ENCODE measurements around the gene SAFB.
"Not testable (repeated sequence)": the region's sequence is repeated elsewhere in the genome, so short reads cannot be mapped to it uniquely, and the experiment has no call there.

SAFB gene

DNA sequence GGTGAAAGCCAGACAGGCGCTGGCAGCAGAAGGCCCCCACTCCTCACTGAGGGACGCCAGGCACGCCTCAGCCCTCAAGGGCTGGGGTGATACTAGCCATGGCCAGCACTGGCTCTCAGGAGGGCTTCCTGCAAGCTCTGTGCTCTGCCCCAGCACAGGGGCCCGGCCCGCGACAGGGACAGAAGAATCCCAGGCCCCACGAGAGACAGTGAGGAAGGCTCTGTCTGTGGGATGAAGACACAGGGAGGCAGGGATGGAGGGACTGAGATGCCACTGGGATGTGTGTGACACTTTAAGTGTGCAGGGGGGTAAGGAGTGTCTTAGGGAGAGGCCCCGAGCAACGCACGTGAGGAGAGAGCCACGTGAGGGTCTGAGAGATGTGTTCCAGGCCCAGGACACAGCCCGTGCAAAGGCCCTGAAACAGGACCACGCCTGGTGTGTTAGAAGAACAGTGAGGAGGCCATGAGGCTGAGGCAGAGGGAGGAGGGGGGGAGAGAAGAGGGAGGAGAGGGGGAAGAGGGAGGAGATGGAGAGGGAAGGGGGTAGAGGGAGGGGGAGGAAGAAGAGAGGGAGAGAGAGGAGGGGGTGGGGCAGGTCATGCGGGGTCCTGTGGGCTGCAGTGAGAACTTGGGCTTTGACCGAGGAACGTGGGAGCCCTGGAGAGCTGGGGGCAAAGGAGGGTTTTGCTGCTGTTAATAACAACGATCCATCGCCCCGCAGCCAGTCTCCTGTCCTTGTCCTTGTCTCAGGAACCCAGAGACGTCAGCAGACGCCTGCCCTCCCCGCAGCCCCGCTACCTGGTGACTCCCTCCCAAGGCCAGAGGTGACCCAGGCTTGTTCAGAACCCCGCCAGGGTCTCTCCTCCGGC lies 74.4 kb downstream of the SAFB start:
- no peak for DNase-seq (ENCODE audit: low read depth)

DNA sequence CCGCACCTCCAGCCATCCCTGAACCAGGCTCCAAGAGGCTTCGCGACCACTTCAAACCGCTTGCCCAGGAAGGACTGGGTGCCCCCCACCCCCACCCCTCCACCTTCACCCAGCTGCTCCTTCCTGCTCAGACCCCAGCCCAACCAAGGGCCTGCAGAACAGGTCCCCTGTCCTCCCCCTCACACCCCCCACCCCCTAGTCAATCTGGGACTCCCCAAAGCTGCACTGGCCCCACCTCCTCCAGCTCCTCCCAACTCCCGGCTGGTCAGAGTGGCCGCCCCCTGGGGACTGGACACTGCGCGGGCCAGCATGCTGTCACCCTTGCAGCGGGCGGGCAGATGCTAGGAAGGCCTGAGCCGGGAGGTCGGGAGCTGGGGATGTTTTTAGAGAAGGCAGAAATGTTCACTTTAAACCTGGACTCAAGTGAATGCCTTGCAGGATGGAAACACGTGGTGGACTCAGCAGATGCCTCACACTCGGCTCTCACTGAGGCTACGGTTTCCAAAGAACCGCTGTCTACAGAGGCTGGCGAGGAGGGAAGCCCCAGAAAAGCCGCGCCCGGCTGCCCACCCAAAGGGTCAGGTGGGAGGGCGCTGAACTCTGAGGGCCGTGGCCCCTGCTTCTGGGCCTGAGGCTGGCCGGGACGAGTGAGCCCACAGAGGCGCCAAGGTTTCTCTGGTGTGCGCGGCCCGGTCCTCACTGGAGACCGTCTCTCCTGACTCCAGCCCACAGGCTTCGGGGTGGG lies 75.2 kb downstream of the SAFB start:
- no peak for DNase-seq (ENCODE audit: low read depth)

DNA sequence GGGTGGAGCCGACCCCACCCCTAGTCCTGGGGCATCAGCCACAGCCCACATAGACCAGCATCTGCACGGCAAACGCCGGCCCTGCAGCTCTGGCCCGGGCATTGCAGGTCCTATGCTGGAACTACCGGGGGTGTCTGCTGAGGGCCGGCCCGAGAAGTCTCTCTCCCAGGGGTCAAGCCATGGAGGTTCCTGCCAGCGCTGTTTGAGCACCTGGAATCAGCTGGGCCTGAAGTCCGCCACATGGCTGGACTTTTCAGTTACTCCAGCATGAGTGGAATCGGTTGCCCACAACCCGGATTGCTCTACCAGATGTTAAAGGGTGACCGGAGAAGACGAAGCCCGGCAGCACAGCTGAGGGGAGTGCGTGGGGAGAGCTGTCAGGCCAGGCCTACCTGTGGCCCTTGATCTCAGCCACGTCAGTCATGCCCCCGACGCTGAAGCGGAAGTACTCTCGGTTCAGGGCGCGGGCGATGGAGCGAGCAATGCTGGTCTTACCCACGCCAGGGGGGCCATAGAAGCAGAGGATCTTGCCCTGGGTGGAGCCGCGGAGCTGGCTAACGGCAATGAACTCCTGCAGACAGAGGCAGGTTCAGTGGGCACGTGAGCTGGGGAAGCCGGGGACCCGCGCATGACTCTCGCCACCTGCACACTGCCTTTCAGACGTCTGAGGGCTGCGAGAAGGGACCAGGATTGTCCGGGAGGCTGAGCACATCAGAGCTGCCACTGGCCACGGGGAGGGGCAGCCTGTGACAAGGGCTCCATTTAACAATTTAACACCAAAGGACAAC lies 75.9 kb downstream of the SAFB start:
- DNase-seq (ENCODE audit: low read depth) = no peak

DNA sequence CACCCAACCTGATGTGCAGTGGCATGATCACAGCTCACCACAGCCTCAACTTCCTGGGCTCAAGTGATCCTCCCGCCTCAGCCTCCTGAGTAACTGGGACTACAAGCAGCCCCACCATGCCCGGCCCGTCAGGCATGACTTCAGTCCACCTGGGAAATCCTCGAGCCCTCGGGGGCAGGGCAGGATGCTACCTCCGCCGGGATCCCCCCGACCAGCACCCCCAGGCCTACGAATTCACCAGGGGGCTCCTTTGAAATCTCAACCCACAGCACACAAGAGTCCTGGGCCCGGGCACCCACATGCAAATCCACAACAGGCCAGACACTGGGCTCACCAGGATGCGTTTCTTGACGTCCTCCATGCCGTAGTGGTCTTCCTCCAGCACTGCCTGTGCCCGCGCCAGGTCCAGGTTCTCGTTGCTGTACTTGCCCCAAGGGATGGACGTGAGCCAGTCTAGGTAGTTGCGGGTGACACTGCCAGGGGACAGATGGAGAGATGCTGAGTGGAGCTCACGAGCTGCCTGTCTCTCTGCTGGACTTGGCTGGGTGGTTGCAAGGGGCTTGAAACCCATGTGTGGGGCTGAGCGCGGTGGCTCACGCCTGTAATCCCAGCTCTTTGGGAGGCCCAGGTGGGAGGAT lies 77.7 kb downstream of the SAFB start:
- DNase-seq (ENCODE audit: low read depth) = no peak

DNA sequence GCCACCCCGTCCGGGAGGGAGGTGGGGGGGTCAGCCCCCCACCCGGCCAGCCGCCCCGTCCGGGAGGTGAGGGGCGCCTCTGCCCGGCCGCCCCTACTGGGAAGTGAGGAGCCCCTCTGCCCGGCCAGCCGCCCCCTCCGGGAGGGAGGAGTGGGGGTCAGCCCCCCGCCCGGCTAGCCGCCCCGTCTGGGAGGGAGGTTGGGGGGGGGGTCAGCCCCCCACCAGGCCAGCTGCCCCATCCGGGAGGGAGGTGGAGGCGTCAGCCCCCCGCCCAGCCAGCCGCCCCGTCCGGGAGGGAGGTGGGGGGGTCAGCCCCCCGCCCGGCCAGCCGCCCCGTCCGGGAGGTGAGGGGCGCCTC lies 79.1 kb downstream of the SAFB start:
- not testable (repeated sequence) for DNase-seq (ENCODE audit: low read depth)

DNA sequence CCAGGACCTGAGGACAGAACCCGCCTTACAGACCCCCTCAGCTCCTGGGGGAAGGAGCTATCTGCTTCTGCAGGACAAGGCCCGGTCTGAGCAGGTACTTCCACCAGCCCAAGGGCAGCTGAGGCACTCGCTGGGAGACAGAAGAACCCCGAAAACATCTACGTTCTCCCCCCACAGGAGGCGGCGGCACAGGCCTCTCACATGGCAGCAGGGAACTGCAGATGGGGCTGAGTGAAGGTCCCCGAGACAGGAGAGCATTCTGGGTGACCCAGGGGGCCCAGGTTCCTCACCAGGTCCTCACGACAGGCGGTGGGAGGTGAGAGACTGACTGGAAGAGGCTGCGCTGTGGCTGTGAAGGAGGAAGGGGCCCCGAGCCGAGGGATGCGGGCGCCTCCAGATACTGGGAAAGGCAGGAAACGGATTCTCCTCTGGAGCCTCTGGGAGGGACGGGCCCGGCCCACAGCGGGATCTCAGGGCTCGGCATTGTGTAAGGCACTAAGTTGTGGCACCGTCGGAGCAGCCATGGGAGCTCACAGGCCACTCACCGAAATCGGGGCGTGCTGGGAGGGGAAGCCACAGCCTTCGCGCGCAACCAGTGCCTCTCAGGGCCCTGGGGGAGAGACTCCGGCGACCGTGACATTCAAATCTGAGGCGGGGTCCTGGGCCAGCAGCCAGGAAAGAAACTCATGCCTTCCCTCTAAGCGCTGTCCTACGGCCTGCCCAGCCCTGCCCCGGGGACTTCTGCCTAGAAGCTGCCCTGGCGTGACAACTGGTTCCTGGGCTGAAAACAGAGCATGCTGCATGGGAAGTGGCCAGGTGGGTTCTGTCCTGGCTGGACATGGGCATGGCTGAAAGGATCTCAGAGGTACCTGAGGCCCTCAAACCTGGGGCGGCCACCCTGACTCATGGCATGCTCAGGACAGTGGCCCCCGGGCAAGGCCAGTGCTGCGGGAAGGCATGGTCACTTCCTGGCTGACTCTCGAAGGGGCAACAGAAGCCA lies 81.2 kb downstream of the SAFB start:
- no peak for DNase-seq (ENCODE audit: low read depth)

DNA sequence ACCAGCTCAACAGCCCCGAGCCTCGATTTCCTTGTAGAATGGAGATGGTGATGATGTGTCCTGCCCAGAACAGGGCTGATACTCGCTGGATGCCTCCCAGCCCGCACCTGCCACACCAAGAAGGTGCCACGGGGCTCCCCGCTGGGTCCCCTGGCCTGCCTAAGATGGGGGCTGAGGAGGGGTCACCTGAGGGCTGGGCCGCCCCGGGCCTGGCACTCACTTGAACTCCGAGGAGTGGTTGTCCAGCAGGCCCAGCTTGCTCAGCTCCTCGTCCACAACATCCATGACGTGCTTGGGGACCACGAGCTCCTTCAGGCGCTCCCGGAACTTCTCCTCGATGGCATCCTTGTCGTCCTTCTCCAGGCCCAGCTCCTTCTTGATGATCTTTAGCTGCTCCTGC lies 82.7 kb downstream of the SAFB start:
- no peak for DNase-seq (ENCODE audit: low read depth)

DNA sequence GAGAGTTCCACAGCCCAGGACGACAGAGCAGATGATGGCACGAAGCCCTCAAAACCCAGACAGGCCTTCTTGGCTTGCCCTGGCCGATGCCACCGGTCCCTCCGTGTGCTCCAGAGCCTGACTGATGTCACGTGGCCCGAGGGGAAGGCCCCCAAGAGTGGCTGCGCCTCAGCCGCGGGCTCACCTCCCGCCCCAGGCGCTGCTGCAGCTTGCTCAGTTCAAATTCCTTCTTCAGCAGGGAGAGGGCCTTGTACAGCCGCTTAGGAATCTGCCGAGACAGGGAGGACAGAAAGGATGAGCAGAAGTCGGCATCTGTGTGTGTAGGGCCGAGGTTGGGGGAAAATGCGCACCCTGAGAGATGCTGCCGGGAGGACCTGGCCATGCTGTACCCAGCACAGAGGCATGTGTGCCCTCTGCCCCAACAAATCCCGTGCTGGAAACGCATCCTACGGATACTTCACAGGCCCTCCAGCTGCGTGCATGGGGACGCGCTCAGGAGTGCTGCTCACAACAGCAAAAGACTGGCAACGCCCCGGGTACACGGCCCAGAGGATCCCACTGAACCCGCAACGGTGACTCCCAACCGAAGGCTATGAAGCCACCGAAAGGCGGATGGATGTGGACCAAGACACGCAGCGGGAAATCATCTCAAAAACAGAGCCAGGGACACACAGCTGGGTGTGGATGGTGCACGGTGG lies 84.1 kb downstream of the SAFB start:
- no peak for DNase-seq (ENCODE audit: low read depth)

DNA sequence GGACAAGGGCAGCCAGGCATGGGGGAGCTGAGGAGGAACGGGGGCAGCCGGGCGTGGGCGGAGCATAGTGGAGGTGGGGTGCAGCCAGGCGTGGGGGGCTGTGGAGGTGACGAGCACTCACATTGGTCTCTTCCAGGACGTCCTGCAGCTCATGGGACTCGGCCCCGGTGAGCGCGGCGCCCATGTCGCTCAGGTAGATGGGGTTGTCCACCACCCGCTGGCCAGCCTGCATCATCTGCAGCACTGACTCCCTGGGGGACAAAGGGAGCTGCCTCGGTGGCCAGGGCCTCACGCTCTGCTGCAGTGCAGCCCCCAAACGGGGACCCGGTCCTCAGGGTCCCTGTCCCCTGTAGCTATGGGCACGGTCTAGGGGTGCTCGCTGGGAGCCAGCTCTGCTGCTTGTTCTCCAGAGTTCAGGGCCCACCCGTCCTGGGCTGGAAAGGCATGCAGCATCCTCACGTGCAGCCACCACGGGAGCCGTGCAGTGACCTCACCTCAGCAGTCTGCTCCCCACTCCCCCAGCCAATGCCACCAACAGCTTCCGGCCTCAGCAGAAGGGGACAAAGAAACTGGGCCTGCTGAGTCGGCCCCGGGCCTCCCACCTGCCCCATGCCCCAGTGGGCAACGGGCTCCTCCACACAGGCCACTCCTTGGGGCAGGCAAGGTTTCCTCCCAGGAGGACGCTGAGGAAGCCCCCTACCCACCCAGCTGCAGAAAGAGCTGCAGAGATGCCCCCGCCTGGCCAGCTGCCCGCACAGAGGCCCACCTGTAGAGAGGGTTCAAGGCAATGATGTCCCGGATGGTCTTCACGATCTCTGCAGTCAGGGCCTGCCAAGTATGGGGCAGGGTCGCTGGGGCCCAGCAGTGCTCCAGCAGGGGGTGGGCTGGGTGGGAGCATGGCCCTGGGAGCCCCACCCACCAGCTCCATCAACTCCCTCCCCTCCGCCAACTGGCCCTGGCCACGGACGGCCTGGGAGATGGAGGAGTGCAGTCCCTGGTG lies 85.0 kb downstream of the SAFB start:
- no peak for DNase-seq (ENCODE audit: low read depth)

DNA sequence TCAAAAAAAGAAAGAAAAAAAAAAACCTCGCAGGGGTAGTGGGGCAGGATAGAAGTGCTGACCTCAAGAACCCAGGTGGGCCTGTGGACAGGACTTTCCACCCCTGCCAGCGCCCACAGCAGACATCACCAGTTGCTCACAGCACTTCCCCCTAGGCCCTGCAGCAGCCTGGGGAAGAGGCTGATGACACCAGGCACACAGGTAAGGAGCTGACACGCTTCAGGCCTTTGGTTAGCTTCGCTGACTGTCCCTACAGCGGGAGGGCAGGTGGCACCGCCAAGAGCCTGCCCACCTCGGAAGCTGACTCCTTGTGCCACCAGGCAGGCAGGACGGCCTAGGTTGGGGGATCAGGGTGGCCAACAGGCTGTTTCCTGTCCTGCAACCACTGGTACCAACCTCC lies 88.1 kb downstream of the SAFB start:
- no peak for DNase-seq (ENCODE audit: low read depth)

DNA sequence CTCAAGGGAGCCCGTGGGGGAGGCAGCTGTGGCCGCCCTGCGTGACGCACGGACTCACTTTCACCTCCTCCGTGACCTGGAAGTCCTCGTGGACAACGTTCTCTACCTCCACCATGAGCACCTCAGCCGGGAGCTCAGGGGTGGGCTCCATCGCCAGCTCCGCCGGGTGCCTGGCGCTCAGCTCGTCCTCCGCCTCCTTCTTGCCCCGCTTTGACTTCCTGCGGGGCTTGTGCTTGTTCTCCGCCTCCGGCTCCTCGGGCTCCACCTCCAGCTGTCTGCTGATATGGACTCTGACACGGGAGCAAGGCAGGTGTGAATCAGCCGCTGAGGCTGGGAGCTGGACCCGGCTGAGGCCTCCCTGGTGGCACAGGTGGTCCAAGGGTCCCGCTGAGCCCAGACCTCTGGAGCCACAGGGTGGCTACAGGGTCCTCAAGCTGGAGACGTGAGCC lies 88.9 kb downstream of the SAFB start:
- no peak for DNase-seq (ENCODE audit: low read depth)

DNA sequence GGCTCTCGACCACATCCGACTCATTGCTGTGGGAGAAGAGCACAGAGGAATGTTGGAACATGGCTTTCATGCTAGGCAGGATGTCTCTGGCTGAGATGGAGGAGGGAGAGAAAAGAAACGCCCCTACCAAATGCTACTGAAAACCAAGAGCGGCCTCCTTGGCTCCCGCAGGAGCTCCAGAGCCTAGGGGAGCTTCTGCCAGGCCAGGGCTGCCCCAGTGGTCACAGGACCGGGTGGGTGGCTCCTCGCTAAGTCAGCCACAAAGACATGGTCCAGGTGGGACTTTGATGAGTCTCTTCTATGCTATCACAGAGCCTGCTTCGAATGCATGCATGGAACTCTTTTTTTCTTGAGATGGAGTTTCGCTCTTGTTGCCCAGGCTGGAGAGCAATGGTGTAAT lies 90.3 kb downstream of the SAFB start:
- no peak for DNase-seq (ENCODE audit: low read depth)

DNA sequence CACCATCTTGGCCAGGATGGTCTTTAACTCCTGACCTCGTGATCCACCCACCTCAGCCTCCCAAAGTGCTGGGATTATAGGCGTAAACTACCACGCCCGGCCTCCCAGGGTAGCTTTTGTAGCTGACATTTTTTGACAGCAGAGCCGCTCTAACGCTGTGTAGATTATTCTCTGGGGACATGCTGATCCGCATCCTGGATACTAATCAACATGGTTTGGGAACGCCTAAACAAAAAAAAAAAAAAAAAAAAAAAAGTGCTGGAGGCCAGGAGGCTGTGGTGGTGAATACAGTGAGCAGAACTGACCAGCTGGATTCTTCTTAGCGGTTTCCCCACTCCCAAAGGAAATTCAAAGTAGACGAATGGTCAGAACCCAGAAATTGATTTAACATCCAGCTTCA lies 91.9 kb downstream of the SAFB start:
- DNase-seq (ENCODE audit: low read depth) = no peak

DNA sequence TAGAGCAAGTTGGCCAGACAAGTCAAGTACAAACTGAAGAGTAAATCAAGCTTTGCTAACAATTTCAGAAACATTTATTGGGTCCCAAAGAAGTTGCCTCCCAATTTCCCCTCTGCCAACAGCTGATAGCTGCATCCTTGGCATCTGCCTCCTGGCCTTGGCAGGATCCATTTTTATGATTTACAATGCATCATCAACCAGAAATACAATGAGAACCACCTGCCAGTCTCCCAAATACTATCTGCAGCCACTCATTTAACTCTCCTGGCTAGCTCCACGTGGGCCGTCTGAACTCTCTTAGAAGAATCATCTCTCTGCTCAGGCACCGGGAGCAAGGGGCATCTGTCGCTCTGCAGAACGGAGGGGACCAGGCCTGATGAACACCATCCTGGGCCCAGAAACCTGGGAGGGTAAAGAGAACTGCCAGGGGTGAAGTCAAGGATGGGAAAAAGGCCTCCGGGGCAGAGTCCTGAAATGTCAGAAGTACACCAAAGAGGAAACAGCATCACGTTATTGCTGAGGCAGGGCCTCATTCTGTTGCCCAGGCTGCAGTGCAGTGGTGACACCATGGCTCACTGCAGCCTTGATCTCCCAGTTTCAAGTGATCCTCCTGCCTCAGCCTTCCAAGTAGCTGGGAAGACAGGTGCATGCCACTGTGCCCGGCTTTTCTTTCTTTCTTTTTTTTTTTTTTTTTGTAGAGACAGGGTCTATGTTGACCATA lies 94.5 kb downstream of the SAFB start:
- no peak for DNase-seq (ENCODE audit: low read depth)
